Stimulated activated CD4-positive, alpha-beta T cell treated with anti-CD3 and anti-CD28 coated beads, Interleukin-2, amount 100 ng/mL, for 48 hours (primary cell): ENCODE data around the gene DCDC1.
"Not testable (repeated sequence)": the region's sequence is repeated elsewhere in the genome, so short reads cannot be mapped to it uniquely, and the experiment has no call there.

Source experiments
- DNase-seq, 2 donors: peaks; one replicate each; pipeline ENCODE4 v3.0.0-alpha.2; 2020

Gene DCDC1

GRCh38 chr11:31327417-31327816 lies 42.1 kb downstream of the DCDC1 start:
- no peak for DNase-seq

- no peak for DNase-seq
These were observed 42.9 kb downstream of the DCDC1 start for GRCh38 chr11:31326470-31327148.

- DNase-seq, result no peak
These were observed 44.4 kb downstream of the DCDC1 start for GRCh38 chr11:31325160-31325559.

- no peak for DNase-seq
These were observed 46.4 kb downstream of the DCDC1 start for GRCh38 chr11:31323145-31323544.

GRCh38 chr11:31321494-31321893 lies 48.0 kb downstream of the DCDC1 start:
- DNase-seq, result not testable (repeated sequence)

GRCh38 chr11:31303644-31304180 lies 65.8 kb downstream of the DCDC1 start:
- DNase-seq, result no peak

- DNase-seq, result no peak
These were observed 67.7 kb downstream of the DCDC1 start for GRCh38 chr11:31301549-31302510.

GRCh38 chr11:31295308-31295707 lies 74.2 kb downstream of the DCDC1 start:
- no peak for DNase-seq

GRCh38 chr11:31273527-31273926 lies 96.0 kb downstream of the DCDC1 start:
- not testable (repeated sequence) for DNase-seq

GRCh38 chr11:31267720-31268119 lies 101.8 kb downstream of the DCDC1 start:
- no peak for DNase-seq

GRCh38 chr11:31264834-31265233 lies 104.7 kb downstream of the DCDC1 start:
- DNase-seq, result no peak

GRCh38 chr11:31262761-31263160 lies 106.8 kb downstream of the DCDC1 start:
- DNase-seq, result no peak

- no peak for DNase-seq
These were observed 109.7 kb downstream of the DCDC1 start for GRCh38 chr11:31259797-31260196.

- DNase-seq, result no peak
These were observed 115.1 kb downstream of the DCDC1 start for GRCh38 chr11:31254415-31254814.

GRCh38 chr11:31248768-31249167 lies 120.8 kb downstream of the DCDC1 start:
- DNase-seq, result no peak

- DNase-seq, result no peak
These were observed 122.2 kb downstream of the DCDC1 start for GRCh38 chr11:31247321-31247720.

- no peak for DNase-seq
These were observed 122.9 kb downstream of the DCDC1 start for GRCh38 chr11:31246451-31247165.

- DNase-seq, result no peak
These were observed 125.8 kb downstream of the DCDC1 start for GRCh38 chr11:31243706-31244105.

- DNase-seq, result peak in 1 of 2 donors; percentile 6
These were observed 129.1 kb downstream of the DCDC1 start for GRCh38 chr11:31240340-31240904.

GRCh38 chr11:31237819-31238760 lies 131.4 kb downstream of the DCDC1 start:
- no peak for DNase-seq

- no peak for DNase-seq
These were observed 133.4 kb downstream of the DCDC1 start for GRCh38 chr11:31236143-31236542.

- no peak for DNase-seq
These were observed 136.1 kb downstream of the DCDC1 start for GRCh38 chr11:31233425-31233824.
